Heart left ventricle (tissue), 13 donors: Measurements from ENCODE around the gene CD59.

Experiments used
- CTCF ChIP-seq, 12 donors: fragments of 200-600 bp; sonication (generic) in 4 of 12; IDR thresholded peaks; one replicate each; pipeline versions ENCODE4 v1.5.0 to v1.8.0; 2018 to 2022; ENCODE audit warnings: antibody characterized with exemption in 12 of 12, mild to moderate bottlenecking in 5 of 12
- POLR2A ChIP-seq, 2 donors: fragments of 450-650 bp; IDR thresholded peaks; one replicate each; pipeline ENCODE4 v1.6.1; 2017; ENCODE audit warnings: antibody characterized with exemption in 2 of 2, mild to moderate bottlenecking in 2 of 2, moderate library complexity in 2 of 2
- donor health status: ischemic (EF 13 %, LVEDD 7.1; RV severe dilation, severe dysfunction).
- donor health status: DM: no; HTN: yes; CAD: no.
- donor health status: DM: no; HTN: no; CAD: no.
- donor health status: ischemic (EF 25% LVEDD 6.9; RV normal size, moderate dysfunction).
- donor health status: ischemic (EF 25% LVEDD 5.7; RV mildly dilated, moderate dysfunction).
- donor health status: ischemic (EF 35%, LVEDD 5.7; RV mildly dilated, moderate dysfunction).
- donor health status: nonischemic (EF 11% LVEDD 7.7; RV severe dilation, severe dysfunction).
- donor health status: DM: yes; HTN: yes; CAD: no.
- donor health status: PGD.
- donor health status: ischemic (EF 29% LVEDD 5.4; RV normal size, mild dysfunction).
- donor health status: nonischemic (EF 23%, LVEDD 6.1; RV moderate dilation, normal function).

GRCh38 chr11:33685082-33685481 lies 51.1 kb downstream of the CD59 start:
- TF ChIP-seq CTCF (IDR thresholded peaks at IDR 0.05) = no peak
- no peak for TF ChIP-seq POLR2A (IDR thresholded peaks at IDR 0.05)
